Activated effector memory CD4-positive, alpha-beta T cell treated with anti-CD3 and anti-CD28 coated beads, Interleukin-2, amount 50 U/mL, for 16 hours (primary cell): ENCODE measurements around the gene PLEKHM2.

Experiments
- DNase-seq: peaks from one replicate; pipeline ENCODE4 v3.0.0-alpha.2; 2020

Gene PLEKHM2

DNA sequence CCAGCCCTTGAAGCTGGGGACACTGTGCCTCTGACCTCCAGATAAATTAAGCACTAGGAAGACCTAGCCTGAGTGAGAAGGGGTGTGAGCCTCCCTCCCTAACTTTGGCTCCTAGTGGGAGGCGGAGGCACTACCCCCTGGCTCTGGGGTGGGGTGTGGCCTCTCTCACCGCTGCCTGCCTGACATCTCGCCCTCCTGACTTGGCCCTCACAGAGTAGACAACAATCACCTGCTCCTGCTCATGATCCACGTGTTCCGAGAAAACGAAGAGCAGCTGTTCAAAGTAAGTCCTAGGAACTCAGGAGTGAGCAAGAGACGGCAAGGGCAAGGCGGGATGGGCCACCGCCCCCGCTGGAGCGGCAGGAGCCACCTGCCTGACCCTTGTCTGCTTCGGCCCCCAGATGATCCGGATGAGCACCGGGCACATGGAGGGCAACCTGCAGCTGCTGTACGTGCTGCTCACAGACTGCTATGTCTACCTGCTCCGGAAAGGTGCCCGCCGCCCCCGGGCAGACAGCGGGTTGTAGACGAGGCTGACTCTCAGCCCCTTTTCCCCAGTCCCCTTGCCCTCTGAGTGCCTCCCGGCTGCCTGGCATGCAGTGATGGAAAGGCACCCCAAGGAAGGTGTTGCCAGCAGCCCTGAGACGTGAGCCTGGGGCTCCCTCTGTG lies 43.9 kb downstream of the PLEKHM2 start:
- DNase-seq: no peak

DNA sequence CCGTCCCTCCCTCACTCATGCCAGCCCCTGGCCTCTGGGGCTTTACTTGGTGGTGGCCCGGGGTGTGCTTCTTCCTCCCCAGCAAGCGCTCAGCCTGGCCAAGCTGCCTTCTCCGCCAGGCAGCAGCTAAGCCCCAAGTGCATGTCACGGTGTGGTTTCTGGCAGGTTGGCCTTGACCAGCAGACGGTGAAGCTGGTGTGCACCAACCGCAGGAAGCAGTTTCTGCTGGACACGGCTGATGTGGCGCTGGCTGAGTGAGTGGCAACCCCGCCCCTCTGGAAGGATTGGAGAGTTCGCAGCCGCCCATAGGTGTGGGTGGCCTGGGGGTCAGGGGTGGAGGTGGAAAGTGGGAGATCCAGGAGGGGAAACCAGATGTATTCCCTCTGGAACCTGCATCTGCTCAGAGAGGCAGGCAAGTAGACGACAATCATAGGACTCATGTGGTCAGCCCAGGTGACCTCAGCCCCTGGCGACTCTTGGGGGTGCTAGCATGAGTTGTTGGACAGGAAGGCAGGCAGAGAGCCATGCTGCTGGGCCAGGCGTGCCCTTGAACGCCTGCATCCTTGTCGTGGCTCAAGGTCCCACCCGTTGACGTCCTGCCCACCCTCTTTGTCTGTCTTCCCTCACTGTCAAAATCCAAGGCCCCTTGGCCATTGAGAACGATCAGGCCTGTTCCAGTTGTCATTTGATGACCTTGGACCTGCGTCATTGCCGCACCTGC lies 45.0 kb downstream of the PLEKHM2 start:
- DNase-seq: no peak

DNA sequence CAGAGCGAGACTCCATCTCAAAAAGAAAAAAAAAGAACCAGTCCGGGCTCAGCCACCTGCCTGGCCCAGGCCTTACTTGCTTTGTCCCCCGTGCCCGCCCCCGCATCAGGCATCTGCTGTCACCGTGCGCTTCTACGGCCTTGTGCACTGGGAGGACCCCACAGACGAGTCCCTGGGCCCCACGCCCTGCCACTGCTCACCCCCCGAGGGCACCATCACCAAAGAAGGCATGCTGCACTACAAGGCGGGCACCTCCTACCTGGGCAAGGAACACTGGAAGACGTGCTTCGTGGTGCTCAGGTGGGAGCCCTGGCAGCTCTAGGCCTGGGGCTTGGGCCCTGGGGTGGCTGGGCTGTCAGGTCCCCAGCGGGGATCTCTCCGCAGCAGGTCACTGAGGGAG lies 46.3 kb downstream of the PLEKHM2 start:
- no peak for DNase-seq

DNA sequence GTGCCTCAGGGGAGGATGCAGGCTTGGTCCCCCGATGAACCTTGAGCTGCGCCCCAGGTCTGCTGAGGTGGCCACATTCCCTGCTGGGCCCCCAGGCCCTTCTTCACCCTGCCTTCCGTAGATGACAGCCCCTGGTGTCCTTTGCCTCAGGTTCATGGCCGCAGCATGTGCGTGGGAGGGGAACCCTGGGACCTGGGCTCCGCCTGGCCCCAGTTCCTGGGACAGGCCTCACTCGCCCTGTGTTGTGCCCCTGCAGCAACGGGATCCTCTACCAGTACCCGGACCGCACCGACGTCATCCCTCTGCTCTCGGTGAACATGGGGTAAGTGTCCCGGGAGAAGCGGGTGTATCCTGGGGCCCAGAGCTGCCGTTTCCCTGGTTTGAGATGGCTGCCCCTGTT lies 46.8 kb downstream of the PLEKHM2 start:
- no peak for DNase-seq

DNA sequence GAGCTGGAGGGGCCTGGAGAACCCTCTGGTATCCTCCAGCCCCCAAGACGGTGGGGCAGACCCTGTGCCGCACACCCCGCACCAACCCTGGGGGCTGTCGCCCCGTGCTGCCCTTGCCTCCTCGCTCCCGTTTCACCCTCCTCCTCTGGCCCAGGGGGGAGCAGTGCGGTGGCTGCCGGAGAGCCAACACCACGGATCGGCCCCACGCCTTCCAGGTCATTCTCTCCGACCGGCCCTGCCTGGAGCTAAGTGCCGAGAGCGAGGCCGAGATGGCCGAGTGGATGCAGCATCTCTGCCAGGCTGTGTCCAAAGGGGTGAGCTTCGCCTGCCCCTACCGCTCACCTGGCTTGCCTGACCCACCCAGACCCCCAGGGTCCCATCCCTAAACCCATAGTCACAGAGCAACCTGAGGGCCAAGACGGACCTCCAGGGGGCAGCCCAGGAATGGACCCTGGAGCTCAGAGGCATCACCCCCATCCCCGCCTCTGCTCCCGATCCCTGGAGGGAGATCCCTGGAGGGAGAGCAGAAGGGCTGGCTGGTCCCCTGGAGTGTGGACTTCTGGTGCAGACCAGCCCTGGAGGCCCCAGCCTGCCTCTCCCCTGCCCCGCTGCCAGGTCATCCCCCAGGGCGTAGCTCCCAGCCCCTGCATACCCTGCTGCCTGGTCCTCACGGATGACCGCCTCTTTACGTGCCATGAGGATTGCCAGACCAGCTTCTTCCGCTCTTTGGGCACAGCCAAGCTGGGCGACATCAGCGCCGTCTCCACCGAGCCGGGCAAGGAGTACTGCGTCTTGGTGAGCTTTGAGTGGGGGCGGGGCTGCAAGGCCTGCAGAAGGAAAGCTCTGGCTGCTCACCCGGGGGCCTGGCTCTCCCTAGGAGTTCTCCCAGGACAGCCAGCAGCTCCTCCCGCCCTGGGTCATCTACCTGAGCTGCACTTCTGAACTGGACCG lies 47.9 kb downstream of the PLEKHM2 start:
- no peak for DNase-seq

DNA sequence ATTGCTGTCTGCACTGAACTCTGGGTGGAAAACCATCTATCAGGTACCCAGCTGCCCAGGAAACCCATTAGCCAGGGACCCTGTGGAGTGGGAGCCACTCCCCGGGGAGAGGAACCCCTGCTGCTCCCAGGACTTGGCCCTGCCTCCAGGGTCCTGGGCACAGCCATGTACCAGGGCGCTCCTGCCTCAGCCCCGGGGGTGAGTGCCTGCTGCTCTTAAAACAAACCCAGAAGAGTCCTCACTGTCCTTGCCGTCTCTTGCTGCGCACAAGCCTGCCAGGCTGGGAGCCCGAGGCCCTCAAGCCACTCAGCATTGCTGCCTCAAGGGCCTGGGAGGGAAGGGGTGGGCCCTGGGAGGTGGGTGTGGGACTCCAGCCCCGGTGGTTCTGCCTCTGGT lies 48.6 kb downstream of the PLEKHM2 start:
- DNase-seq: no peak

DNA sequence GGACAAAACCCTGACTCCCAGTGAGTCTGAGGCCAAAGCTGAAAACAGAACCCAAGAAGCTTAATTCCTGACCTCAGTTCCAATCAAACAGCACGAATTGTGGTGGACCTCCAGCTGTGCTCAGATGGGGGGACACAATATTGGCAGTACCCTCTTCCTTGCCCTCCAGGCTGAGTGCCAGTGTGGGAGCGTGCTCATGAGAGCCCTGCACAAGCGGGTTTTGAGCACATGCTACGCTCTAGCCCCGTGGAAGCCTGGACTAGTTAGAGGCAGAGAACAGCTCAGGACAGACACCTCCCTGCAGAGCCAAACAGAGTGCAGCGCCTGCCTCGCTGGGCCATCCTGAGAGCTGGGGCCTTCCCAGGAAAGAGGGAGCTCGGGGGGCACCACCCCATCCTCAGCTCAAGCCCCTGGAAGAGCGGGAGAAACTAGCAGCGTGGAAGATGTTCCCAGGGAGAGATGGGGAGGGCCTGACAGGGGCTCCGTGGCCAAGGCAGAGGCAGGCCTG lies 49.2 kb downstream of the PLEKHM2 start:
- no peak for DNase-seq

DNA sequence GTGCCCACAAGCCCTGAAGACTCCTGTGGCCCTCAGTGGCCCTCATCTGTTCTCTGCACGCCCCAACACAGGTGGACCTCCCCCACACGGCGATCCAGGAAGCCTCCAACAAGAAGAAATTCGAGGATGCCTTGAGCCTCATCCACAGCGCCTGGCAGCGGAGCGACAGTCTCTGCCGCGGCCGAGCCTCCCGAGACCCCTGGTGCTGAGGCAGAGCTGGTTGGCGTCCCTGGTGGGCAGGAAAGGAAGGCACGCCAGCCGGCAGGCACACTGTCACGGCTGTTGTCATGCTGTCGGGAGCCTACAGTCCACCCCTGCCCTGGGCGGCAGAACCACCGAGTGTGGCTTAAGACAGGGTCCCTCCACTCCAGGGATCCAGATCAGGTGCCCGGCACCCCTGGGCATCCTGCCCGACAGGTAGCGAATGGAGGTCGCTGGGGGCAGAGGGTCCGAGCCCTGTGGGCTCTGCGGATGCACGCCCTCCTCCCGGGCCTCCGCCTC lies 49.7 kb downstream of the PLEKHM2 start:
- no peak for DNase-seq

DNA sequence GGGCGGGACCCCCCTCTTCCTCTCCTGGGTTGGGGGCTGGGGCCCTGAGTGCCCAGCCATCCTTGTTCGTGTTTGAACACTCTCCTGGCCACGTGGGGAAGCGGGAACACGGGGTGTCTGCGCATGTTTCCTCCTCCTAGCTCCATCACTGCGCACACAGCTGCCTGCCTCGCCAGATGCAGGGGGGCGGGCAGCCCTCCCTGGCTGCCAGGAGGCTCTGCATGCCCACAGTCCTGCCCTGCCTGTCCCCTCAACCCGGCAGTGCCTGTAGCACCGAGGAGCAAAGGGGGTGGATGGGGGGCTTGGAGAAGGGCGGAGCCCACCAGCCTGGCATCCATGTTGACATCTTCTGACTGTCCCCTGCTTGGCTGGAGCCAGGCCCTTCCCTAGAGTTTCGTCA lies 50.2 kb downstream of the PLEKHM2 start:
- no peak for DNase-seq

DNA sequence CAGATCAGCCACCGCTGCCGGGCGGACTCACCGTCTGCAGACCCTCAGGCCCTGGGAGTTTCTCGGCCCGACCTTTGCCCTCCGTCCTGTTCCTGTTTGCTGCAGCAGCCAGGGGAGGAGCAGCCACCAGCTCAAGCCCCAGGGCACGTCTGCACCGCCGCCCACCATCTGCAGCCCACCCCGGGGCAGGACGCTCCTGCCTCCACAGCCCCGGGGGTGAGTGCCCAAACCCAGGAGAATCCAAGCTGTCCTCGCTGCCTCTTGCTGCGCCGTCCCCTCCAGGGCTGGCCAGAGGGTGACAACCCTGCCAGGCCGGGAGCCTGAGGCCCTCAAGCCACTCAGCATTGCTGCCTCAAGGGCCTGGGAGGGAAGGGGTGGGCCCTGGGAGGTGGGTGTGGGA lies 50.8 kb downstream of the PLEKHM2 start:
- DNase-seq: no peak

DNA sequence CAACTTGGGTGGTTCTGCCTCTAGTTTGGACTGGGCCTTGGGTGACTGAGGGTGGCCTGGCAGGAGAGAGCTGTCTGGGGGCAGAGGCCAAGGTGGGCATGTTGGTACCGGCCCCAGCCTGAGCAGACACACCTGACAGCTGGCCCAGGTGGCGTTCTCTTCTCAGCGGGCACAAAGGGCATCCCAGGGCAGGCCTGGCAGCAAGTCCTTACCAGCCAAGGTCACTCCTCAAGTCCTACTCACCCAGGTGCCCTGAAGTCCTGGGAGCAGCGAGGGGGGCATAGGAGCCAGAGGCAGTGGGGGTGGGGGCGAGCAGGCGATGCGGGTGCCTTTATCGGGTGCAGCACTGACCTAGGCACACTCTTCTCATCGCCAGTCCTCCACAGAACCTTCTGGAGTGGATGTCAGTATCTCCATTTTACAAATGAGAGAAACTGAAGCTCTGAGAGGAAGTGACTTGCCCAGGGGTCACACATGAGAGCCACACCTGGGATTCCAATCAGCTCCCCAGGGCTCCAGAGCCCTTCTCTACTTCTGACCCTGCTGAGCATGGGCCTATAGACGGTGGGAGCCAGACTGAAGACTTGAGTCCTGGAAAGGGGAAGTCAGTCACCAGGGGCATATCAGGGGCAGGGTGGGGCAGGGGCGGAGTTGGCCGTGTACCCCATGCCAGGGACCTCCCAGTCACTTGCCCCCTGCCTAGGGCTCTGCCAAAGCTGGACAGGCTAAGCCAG lies 51.4 kb downstream of the PLEKHM2 start:
- no peak for DNase-seq

DNA sequence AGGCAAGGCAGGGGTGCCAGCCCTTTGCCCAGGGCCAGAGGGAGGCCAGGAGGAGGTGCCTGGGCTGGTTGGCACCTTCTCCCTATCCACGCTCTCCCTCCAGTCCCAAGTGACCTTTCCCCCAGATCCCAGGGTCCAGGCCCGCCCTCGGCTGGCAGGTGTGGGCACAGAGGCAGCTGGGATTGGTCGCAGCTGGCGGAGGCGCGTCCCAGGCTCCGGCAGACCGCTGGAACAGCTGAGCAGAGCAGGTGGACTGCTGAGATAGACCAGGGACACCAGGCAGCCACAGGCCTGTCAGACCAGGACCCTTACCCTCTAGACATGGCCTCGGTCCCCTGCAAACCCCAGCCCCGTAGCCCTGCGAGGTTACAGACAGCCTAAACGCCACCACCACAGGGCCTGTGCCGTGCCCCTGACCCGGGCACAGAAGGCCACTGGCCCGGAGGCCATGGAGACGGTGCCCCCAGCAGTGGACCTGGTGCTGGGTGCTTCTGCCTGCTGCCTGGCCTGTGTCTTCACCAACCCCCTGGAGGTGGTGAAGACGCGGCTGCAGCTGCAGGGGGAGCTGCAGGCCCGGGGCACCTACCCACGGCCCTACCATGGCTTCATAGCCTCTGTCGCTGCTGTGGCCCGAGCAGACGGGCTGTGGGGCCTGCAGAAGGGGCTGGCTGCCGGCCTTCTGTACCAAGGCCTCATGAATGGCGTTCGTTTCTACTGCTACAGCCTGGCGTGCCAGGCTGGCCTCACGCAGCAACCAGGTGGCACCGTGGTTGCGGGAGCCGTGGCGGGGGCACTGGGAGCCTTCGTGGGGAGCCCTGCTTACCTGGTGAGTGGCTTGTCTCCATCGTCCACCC lies 52.1 kb downstream of the PLEKHM2 start, which contains the start of gene SLC25A34:
Gene SLC25A34 (plus strand): TSS at position 221 of the 854 bp plus-strand sequence. CDS start 228 bp downstream, at position 449.
- no peak for DNase-seq

DNA sequence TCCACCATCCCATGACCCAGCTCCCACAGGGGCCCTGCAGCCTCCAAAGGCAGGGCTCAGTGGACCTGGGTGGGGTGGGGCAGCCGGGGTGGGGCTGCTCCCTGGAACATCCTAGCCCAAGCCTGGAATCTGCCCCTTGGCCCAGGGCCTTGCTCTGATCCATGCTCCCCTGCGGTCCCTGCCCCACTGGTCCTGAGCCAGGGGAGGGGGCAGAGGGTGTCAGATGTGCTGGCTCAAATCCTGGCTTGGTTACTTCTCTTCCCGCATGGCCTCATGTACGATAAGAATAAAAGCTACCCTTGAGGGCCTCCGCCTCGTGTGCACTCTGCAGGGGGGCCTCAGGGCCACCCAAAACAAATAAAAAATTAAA lies 52.8 kb downstream of the PLEKHM2 start:
- no peak for DNase-seq

DNA sequence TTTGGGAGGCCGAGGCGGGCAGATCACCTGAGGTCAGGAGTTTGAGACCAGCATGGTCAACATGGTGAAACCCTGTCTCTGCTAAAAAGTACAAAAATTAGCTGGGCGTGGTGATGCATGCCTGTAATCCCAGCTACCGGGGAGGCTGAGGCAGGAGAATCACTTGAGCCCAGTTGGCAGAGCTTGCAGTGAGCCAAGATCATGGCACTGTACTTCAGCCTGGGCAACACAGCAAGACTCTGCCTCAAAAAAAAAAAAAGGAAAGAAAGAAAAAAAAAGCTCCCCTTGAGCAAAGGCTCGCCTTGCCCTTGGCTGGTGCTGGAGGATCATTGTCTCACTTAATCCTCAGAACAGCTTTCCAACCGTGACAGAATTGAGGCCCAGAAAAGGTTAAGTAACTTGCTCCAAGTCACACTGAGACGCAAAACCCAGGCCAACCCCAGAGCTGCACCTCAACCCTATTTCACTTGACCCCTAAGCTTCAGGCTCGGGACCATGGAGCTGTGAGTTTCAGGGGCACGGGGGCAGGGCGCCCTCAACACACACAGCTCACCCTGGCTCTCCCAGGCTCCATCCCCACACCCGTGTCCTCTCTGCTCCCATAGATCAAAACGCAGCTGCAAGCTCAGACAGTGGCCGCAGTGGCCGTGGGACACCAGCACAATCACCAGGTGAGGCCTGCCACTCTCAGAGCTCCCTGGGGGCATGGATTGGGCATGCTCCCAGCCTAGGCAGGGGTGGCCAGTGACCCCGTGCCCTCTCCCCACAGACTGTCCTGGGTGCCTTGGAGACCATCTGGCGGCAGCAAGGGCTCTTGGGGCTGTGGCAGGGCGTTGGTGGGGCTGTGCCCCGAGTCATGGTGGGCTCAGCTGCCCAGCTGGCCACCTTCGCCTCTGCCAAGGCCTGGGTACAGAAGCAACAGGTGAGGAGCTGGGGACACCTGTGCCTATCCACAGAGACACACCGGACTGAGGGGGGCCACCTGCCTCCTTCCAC lies 53.5 kb downstream of the PLEKHM2 start:
- DNase-seq: no peak

DNA sequence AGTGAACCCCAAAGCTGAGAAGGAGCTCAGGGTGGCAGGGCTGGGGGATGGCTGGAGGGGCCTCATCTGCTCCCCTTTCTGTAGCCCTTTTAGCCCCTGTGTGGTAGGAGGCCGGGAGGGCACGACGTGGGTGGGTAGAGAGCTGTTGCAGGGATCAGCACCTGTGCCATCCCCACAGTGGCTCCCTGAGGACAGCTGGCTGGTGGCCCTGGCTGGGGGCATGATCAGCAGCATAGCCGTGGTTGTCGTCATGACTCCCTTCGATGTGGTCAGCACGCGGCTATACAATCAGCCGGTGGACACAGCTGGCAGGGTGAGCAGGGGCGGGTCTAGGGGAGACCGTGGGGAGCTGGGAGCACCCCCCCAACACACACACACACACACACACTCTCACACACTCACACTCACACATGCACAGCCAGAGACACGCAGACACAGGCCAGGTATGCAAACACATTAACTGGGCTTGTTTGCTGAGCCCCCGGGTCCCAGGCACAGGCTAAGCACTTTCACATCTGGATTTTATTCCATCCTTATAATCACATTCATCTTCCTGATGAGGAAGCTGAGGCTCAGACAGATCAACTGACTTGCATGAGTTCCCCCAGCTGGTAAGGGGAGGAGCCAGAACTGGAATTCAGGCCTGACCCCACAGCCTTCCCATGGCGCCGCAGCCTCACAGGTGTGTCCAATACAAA lies 54.4 kb downstream of the PLEKHM2 start:
- no peak for DNase-seq

DNA sequence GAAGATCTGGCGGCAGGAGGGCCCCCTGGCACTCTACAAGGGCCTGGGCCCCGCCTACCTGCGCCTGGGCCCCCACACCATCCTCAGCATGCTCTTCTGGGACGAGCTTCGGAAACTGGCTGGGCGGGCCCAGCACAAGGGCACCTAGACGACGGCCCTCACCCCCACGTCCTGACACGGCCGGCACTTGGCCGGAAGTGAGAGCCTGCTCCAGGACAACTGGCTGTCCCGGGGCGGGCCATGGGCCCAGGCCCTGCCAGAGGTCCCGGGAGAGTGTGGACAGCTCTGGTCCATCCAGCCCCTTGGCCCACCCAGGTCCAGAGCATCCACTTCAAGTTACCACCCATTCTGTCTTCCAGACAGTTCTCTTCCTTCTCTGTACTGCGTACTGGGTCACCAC lies 55.1 kb downstream of the PLEKHM2 start:
- no peak for DNase-seq

DNA sequence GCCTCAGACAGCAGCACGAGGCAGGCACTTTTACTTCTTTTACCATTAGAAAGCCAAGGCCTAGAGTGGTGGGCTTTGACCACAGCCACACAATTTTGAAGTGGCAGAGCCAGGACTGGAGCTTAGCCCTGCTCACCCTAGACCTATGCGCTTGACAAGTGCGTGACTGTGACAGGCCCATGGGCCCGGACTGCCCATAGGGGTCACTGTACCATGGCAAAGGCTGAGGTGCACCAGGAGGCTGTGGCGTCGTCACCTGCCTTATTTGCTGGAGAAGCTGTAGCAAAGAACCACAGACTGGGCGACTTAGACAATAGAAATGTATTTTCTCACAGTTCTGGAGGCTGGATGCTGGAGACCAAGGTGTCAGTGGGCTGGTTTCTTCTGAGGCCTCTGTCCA lies 55.6 kb downstream of the PLEKHM2 start:
- DNase-seq: no peak

DNA sequence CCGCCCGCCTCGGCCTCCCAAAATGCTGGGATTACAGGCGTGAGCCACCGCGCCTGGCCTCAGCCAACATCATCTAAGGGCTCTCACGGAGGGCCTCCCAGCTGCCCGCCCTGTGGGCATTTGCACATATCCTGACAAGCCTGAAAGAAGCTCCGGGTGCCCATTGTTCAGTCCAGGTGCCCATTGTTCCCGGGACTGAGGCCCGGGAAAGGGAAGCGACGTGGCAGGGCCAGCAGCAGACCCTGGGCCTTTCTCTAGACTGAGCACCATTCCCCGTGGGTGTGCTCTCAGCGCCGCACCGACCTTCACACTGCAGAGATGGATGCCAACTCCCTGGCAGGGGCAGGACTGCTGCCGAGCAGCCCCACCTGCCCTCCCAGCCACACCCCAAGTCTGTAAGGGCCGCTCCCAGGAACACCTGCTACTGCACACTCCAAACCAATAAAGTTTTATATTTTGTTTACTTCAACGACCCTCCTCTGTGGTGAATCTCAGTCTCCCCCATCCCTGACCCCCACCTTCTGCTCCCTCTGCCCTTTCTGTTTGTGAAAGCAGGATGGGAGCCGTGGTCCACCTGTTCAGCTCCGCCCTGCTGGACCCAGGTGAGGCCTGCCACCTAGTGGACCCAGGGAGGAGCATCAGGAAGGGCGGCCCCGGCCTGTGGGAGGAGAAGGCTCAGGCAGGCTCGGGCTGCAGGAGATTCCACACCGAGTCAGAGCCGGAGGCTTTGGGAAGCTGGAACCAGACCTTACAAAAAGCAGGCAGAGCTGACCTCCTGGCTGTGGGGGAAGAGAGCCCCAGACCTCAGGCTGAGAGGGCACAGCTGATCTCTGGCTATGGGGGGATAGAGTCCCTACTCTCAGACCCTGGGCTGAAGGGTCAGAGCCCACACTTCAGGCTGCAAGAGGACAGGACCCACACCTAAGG lies 57.1 kb downstream of the PLEKHM2 start:
- DNase-seq: peak; percentile 84
